PC-3 (cell line): ENCODE measurements around the gene DNLZ.

Source experiments
- EZH2phosphoT487 ChIP-seq: fragments of 300-600 bp; sonication (generic); IDR thresholded peaks from 2 replicates; pipeline ENCODE4 v1.6.1; 2018; ENCODE audit warnings: mild to moderate bottlenecking, antibody characterized with exemption, low read length, borderline replicate concordance
- TF ChIP-seq, protein P1 (sequence below): fragments of 300-600 bp; sonication (generic); conservative IDR thresholded peaks from 2 replicates; pipeline ENCODE4 v1.5.1; 2017; ENCODE audit warnings: antibody characterized with exemption, low read depth, mild to moderate bottlenecking, low read length

DNA sequence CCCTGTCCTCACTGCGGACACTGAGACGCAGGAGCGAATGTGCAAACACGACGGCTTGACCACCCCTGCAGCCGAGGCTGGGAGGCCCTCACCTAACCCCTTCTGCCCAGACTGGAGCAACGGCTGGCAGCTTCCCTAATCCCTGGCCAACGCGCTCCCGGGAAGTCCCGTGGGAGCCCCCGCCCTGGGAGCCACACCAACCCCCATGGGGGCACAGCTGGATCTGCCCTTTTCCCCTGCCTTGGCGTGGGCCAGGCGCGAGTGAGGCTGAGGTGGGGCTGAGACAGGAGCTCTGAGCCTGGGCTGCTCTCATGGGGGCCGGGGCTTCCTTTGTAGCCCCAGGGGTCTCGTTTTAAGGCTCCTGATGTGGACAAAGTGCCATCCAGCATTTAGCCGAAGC, 4.6 kb upstream of the DNLZ start:
- TF ChIP-seq, protein P1, sequence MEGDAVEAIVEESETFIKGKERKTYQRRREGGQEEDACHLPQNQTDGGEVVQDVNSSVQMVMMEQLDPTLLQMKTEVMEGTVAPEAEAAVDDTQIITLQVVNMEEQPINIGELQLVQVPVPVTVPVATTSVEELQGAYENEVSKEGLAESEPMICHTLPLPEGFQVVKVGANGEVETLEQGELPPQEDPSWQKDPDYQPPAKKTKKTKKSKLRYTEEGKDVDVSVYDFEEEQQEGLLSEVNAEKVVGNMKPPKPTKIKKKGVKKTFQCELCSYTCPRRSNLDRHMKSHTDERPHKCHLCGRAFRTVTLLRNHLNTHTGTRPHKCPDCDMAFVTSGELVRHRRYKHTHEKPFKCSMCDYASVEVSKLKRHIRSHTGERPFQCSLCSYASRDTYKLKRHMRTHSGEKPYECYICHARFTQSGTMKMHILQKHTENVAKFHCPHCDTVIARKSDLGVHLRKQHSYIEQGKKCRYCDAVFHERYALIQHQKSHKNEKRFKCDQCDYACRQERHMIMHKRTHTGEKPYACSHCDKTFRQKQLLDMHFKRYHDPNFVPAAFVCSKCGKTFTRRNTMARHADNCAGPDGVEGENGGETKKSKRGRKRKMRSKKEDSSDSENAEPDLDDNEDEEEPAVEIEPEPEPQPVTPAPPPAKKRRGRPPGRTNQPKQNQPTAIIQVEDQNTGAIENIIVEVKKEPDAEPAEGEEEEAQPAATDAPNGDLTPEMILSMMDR: no peak
- no peak for TF ChIP-seq EZH2phosphoT487
